ENCODE results near the gene CARNS1.

DNA sequence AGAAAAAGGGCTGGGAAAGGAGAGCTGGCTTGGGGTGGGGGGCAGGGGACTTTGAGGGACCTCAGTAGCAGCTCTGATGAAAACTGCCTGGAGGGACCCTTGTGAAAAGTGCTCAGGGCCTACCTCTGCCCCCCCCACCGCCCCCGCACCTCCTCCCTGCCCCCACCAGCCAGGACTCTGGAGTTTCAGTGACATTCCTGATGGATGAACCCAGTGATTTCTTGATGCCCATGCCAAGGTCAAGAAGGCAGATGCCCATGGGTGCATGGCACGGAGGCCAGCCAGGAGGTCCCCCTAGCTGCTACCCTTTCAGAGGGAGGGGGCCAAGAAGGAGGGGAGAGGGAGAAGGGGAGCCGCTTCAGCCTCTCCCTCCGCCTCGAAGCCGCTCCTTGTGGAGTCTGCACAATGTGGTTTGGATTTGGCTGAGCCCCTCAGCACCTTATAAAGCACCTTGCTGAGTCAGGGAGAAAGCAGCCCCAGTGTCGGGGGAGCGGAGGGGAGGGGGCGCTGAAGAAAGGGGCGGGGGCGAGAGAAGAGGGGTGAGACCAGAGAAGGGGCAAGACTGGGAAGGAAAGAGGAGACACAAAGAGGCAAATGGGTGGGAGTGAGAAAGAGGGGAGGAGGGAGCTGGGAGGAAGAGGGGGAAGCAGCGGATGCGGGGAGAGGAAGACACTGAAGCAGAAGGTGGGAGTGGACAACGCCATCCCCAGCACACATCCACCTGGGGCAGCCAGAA lies 40.0 kb upstream of the CARNS1 start:
- TF ChIP-seq FOXA1 (IDR thresholded peaks at IDR 0.05; ENCODE audit: borderline replicate concordance) = no peak
- no peak for TF ChIP-seq ZNF143 (CRISPR knock-in tag; IDR thresholded peaks at IDR 0.05)
- TF ChIP-seq, protein P1, sequence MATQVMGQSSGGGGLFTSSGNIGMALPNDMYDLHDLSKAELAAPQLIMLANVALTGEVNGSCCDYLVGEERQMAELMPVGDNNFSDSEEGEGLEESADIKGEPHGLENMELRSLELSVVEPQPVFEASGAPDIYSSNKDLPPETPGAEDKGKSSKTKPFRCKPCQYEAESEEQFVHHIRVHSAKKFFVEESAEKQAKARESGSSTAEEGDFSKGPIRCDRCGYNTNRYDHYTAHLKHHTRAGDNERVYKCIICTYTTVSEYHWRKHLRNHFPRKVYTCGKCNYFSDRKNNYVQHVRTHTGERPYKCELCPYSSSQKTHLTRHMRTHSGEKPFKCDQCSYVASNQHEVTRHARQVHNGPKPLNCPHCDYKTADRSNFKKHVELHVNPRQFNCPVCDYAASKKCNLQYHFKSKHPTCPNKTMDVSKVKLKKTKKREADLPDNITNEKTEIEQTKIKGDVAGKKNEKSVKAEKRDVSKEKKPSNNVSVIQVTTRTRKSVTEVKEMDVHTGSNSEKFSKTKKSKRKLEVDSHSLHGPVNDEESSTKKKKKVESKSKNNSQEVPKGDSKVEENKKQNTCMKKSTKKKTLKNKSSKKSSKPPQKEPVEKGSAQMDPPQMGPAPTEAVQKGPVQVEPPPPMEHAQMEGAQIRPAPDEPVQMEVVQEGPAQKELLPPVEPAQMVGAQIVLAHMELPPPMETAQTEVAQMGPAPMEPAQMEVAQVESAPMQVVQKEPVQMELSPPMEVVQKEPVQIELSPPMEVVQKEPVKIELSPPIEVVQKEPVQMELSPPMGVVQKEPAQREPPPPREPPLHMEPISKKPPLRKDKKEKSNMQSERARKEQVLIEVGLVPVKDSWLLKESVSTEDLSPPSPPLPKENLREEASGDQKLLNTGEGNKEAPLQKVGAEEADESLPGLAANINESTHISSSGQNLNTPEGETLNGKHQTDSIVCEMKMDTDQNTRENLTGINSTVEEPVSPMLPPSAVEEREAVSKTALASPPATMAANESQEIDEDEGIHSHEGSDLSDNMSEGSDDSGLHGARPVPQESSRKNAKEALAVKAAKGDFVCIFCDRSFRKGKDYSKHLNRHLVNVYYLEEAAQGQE (IDR thresholded peaks at IDR 0.05; ENCODE audit: borderline replicate concordance) = no peak
- TF ChIP-seq, protein P1 (CRISPR knock-in tag; IDR thresholded peaks at IDR 0.05; ENCODE audit: low read depth) = no peak
- no peak for TF ChIP-seq RAD51 (IDR thresholded peaks at IDR 0.05; ENCODE audit: borderline replicate concordance, low read depth)
- no peak for TF ChIP-seq JUND (IDR thresholded peaks at IDR 0.05; ENCODE audit: borderline replicate concordance, low read depth, low read length)
- TF ChIP-seq JUND (tag; IDR thresholded peaks at IDR 0.05; ENCODE audit: borderline replicate concordance, low read depth, low read length) = no peak

Measured in K562 (cell line).